ENCODE measurements around the gene PCBP3. TPM values are rescaled to one million over a fixed set of nuclear protein-coding genes. Genes with fewer than 3 reads are reported as not detected.

Gene PCBP3
- total and polyA plus RNA-seq, 2 donors from 2014 or later: 2.3 to 5.4 TPM

- TF ChIP-seq CTCF (IDR thresholded peaks at IDR 0.05; ENCODE audit: borderline replicate concordance, extremely low read depth, insufficient read depth): no peak
- Histone ChIP-seq H3K4me1 (ENCODE audit: control insufficient read depth in 2 of 3, insufficient read depth in 2 of 3, low read depth in 1 of 3, low read length in 3 of 3) (no peaks in the 10 kb centered on the region), H3K36me3 (ENCODE audit: control insufficient read depth in 2 of 3, insufficient read depth in 3 of 3, low read length in 3 of 3) (no peaks in the 10 kb centered on the region), H3K27me3 (ENCODE audit: control insufficient read depth, insufficient read depth, low read length) (no peaks in the 10 kb centered on the region), H3K27ac (ENCODE audit: low read depth in 2 of 2, low read length in 2 of 2) (no peak overlapping the region), H3K4me3 (ENCODE audit: low read length in 3 of 3) (no peak overlapping the region), H3K9me3 (ENCODE audit: control insufficient read depth in 2 of 3, insufficient read depth in 1 of 3, low read length in 3 of 3) (peaks cover 0 to 19% (median 3%) of the 10 kb centered on the region in 3 donors), H3K9ac (ENCODE audit: low read length in 3 of 3) (no peak overlapping the region)
- FAIRE-seq (no peak), DNase-seq (no peak)
- intact Hi-C loops (cut with DNase I): no loop called here
Measured at GRCh38 chr21:45774291-45774690, 130.8 kb downstream of the PCBP3 start.

- intact Hi-C loops (cut with DNase I): no loop called here
- FAIRE-seq (no peak), DNase-seq (no peak)
- H3K9ac ChIP-seq (ENCODE audit: low read length in 3 of 3): no peak overlapping the region
- no peak overlapping the region for H3K27ac ChIP-seq (ENCODE audit: low read depth in 2 of 2, low read length in 2 of 2)
- peaks cover 0 to 19% (median 3%) of the 10 kb centered on the region in 3 donors for H3K9me3 ChIP-seq (ENCODE audit: control insufficient read depth in 2 of 3, insufficient read depth in 1 of 3, low read length in 3 of 3)
- H3K36me3 ChIP-seq (ENCODE audit: control insufficient read depth in 2 of 3, insufficient read depth in 3 of 3, low read length in 3 of 3): no peaks in the 10 kb centered on the region
- no peaks in the 10 kb centered on the region for H3K4me1 ChIP-seq (ENCODE audit: control insufficient read depth in 2 of 3, insufficient read depth in 2 of 3, low read depth in 1 of 3, low read length in 3 of 3)
- H3K27me3 ChIP-seq (ENCODE audit: control insufficient read depth, insufficient read depth, low read length): no peaks in the 10 kb centered on the region
- TF ChIP-seq CTCF (IDR thresholded peaks at IDR 0.05; ENCODE audit: borderline replicate concordance, extremely low read depth, insufficient read depth): no peak
- H3K4me3 ChIP-seq (ENCODE audit: low read length in 3 of 3): no peak overlapping the region
Measured at GRCh38 chr21:45776971-45777370, 133.4 kb downstream of the PCBP3 start.

GRCh38 chr21:45778686-45779085 is 135.2 kb downstream of the PCBP3 start:
- DNase-seq (peak in 1 of 5 donors; percentile 50), FAIRE-seq (no peak)
- Histone ChIP-seq H3K4me1 (ENCODE audit: control insufficient read depth in 2 of 3, insufficient read depth in 2 of 3, low read depth in 1 of 3, low read length in 3 of 3) (no peaks in the 10 kb centered on the region), H3K36me3 (ENCODE audit: control insufficient read depth in 2 of 3, insufficient read depth in 3 of 3, low read length in 3 of 3) (no peaks in the 10 kb centered on the region), H3K9ac (ENCODE audit: low read length in 3 of 3) (no peak overlapping the region), H3K27me3 (ENCODE audit: control insufficient read depth, insufficient read depth, low read length) (no peaks in the 10 kb centered on the region), H3K9me3 (ENCODE audit: control insufficient read depth in 2 of 3, insufficient read depth in 1 of 3, low read length in 3 of 3) (peaks cover 0 to 15% (median 3%) of the 10 kb centered on the region in 3 donors), H3K27ac (ENCODE audit: low read depth in 2 of 2, low read length in 2 of 2) (no peak overlapping the region), H3K4me3 (ENCODE audit: low read length in 3 of 3) (no peak overlapping the region)
- TF ChIP-seq CTCF (IDR thresholded peaks at IDR 0.05; ENCODE audit: borderline replicate concordance, extremely low read depth, insufficient read depth): no peak
- intact Hi-C loops (cut with DNase I): no loop called here

- peaks cover 0 to 13% (median 3%) of the 10 kb centered on the region in 3 donors for H3K9me3 ChIP-seq (ENCODE audit: control insufficient read depth in 2 of 3, insufficient read depth in 1 of 3, low read length in 3 of 3)
- no peak overlapping the region for H3K27ac ChIP-seq (ENCODE audit: low read depth in 2 of 2, low read length in 2 of 2)
- no peak for TF ChIP-seq CTCF (IDR thresholded peaks at IDR 0.05; ENCODE audit: borderline replicate concordance, extremely low read depth, insufficient read depth)
- H3K4me1 ChIP-seq (ENCODE audit: control insufficient read depth in 2 of 3, insufficient read depth in 2 of 3, low read depth in 1 of 3, low read length in 3 of 3): no peaks in the 10 kb centered on the region
- no peaks in the 10 kb centered on the region for H3K36me3 ChIP-seq (ENCODE audit: control insufficient read depth in 2 of 3, insufficient read depth in 3 of 3, low read length in 3 of 3)
- H3K27me3 ChIP-seq (ENCODE audit: control insufficient read depth, insufficient read depth, low read length): no peaks in the 10 kb centered on the region
- intact Hi-C loops (cut with DNase I): no loop called here
- no peak overlapping the region for H3K9ac ChIP-seq (ENCODE audit: low read length in 3 of 3)
- FAIRE-seq (no peak), DNase-seq (no peak)
- no peak overlapping the region for H3K4me3 ChIP-seq (ENCODE audit: low read length in 3 of 3)
Measured at GRCh38 chr21:45779226-45779625, 135.7 kb downstream of the PCBP3 start.

Data from kidney (tissue), 14 donors.